Pulmonary artery endothelial cell (primary cell): ENCODE data around the gene UCP3. TPM values are rescaled to one million over a fixed set of nuclear protein-coding genes. Genes with fewer than 3 reads are reported as not detected.

Experiments used
- DNase-seq: peaks from one replicate; pipeline ENCODE4 v3.0.0-alpha.2; 2011; ENCODE audit warnings: low read depth, low spot score
- total RNA-seq: library from RNA; depleted of rRNA; stranded (reverse); fragments of >200 nt; gene quantifications from 2 replicates; pipeline ENCODE4 v1.2.3, GENCODE V29; 2014

The UCP3 gene
- total RNA-seq, 1 donor from 2014 or later, result 0.26 TPM

GRCh38 chr11:73956876-73957653 lies 51.8 kb downstream of the UCP3 start:
- no peak for DNase-seq

GRCh38 chr11:73951797-73952196 lies 57.1 kb downstream of the UCP3 start:
- no peak for DNase-seq

GRCh38 chr11:73950869-73951710 lies 57.8 kb downstream of the UCP3 start, which contains the start of gene DNAJB13:
Gene DNAJB13, plus strand, starts transcription at chr11:73951026. Its CDS starts 44 bp downstream, at chr11:73951070.
- DNase-seq, result no peak

Other genes starting within 250 kb of the UCP3 start
- 96.9 and 111 TPM in 2 replicates for gene RAB6A, start 248.0 kb downstream of the UCP3 start, total RNA-seq
- gene MRPL48, start 221.2 kb downstream of the UCP3 start, total RNA-seq, result 28.6 and 41.0 TPM in 2 replicates
- 76.2 and 82.0 TPM in 2 replicates for gene COA4, start 132.2 kb downstream of the UCP3 start, total RNA-seq
- 9.7 and 12.7 TPM in 2 replicates for gene PAAF1, start 132.1 kb downstream of the UCP3 start, total RNA-seq
- gene DNAJB13, start 58.1 kb downstream of the UCP3 start, total RNA-seq, result not detected in 2 replicates
- gene UCP2, start 26.2 kb downstream of the UCP3 start, total RNA-seq, result 0.59 and 1.1 TPM in 2 replicates
- 7.3 and 14.3 TPM in 2 replicates for gene C2CD3, start 161.9 kb upstream of the UCP3 start, total RNA-seq
- 27.2 and 33.9 TPM in 2 replicates for gene PPME1, start 162.2 kb upstream of the UCP3 start, total RNA-seq